NB4 (cell line): ENCODE data around the gene TAF1C.
A peak's percentile ranks its signal among the peaks of the same experiment; 100 is the strongest.

Experiments used
- DNase-seq: peaks from one replicate; pipeline ENCODE4 v3.0.0; 2010; ENCODE audit warnings: low read depth
- H3K4me3 ChIP-seq: one replicate; pipeline ENCODE4 v1.5.1; 2011; ENCODE audit warnings: mild to moderate bottlenecking, low read depth, low read length, moderate library complexity
- CTCF ChIP-seq: IDR thresholded peaks from one replicate; pipeline ENCODE4 v1.5.1; 2012; ENCODE audit warnings: low read depth, low read length
- MAX ChIP-seq: IDR thresholded peaks from 2 replicates; pipeline ENCODE4 v1.6.1; 2011; ENCODE audit warnings: low read depth, low read length
- MYC ChIP-seq: IDR thresholded peaks from 2 replicates; pipeline ENCODE4 v1.6.1; 2011; ENCODE audit warnings: low read depth, low read length
- POLR2A ChIP-seq: IDR thresholded peaks from 2 replicates; pipeline ENCODE4 v1.6.1; 2011; ENCODE audit warnings: mild to moderate bottlenecking; ENCODE audit not compliant: insufficient read length; ENCODE audit errors: extremely low read depth

The TAF1C gene

GRCh38 chr16:84186685-84187437, at the start of gene TAF1C:
Gene TAF1C (minus strand): TSS chr16:84187057. CDS start chr16:84184988, 2,069 bp downstream.
- peak within 1 kb of the TSS; percentile 90 for H3K4me3 ChIP-seq
- peak; percentile 96 for DNase-seq
- TF ChIP-seq CTCF, result peak; percentile 90
- peak; percentile 87 for TF ChIP-seq POLR2A
- TF ChIP-seq MYC, result peak; percentile 72
- peak; percentile 62 for TF ChIP-seq MAX

GRCh38 chr16:84234321-84235241, 47.7 kb upstream of the TAF1C start:
- DNase-seq, result no peak
- no peak overlapping the region for H3K4me3 ChIP-seq
- no peak for TF ChIP-seq POLR2A

- TF ChIP-seq MAX (no peak), CTCF (no peak), MYC (no peak), POLR2A (no peak)
- no peak overlapping the region for H3K4me3 ChIP-seq
- no peak for DNase-seq
Observed at GRCh38 chr16:84233748-84234147, 46.9 kb upstream of the TAF1C start.

GRCh38 chr16:84232969-84233368, 46.1 kb upstream of the TAF1C start:
- no peak for DNase-seq
- TF ChIP-seq POLR2A, result no peak

GRCh38 chr16:84232060-84232459, 45.2 kb upstream of the TAF1C start:
- DNase-seq, result no peak
- H3K4me3 ChIP-seq, result no peak overlapping the region
- TF ChIP-seq CTCF (no peak), MYC (no peak), MAX (no peak), POLR2A (no peak)

More at GRCh38 chr16:84232969-84233368, 46.1 kb upstream of the TAF1C start:
- H3K4me3 ChIP-seq, result no peak overlapping the region

- no peak for DNase-seq
- TF ChIP-seq POLR2A, result no peak
- TF ChIP-seq CTCF, result no peak
- no peak for TF ChIP-seq MYC
- no peak for TF ChIP-seq MAX
- H3K4me3 ChIP-seq, result no peak overlapping the region
Observed at GRCh38 chr16:84229471-84229870, 42.6 kb upstream of the TAF1C start.
